Thyroid gland (tissue), 4 donors: Measurements from ENCODE around the gene MRPL36.

Experiments
- CTCF ChIP-seq, 6 experiments: fragments of 200-600 bp in 3 of 6; fragments of 450-650 bp in 3 of 6; sonication (generic) in 3 of 6; IDR thresholded peaks; one replicate each; pipeline ENCODE4 v1.5.1; 2016 to 2019; ENCODE audit warnings: antibody characterized with exemption in 6 of 6, mild to moderate bottlenecking in 2 of 6, inconsistent platforms in 1 of 6, moderate library complexity in 1 of 6
- POLR2A ChIP-seq, 2 donors: fragments of 450-650 bp; IDR thresholded peaks; one replicate each; pipeline ENCODE4 v1.6.1; 2017; ENCODE audit warnings: antibody characterized with exemption in 2 of 2, mild to moderate bottlenecking in 2 of 2, moderate library complexity in 1 of 2

DNA sequence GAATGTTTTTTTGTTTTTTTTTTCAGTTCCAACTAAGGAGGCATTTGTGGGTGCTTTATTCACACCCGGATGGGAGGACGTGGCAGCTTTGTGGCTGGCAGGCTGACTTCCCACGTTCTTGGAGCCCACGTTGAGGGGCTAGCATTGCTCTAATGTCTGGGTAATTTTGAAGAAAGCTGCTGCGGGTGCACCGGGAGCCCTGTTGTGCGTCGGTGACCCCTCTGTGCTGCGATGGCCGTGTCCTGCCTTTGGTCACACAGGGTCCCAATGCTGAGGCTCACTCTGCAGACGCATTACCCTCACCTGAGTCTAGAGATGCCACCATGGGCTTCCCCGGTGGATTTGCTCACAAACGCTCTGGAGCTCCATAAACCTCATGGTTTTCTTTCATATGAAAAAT, 35.8 kb upstream of the MRPL36 start:
- TF ChIP-seq CTCF (IDR thresholded peaks at IDR 0.05), result no peak
- no peak for TF ChIP-seq POLR2A (IDR thresholded peaks at IDR 0.05)
